HuH-7 (cell line): Measurements from ENCODE around the gene RHEBL1.

Experiments
- DNase-seq: peaks from one replicate; pipeline ENCODE4 v3.0.0; 2011; ENCODE audit warnings: low spot score

The RHEBL1 gene

GRCh38 chr12:49037111-49037946 lies 32.5 kb downstream of the RHEBL1 start:
- DNase-seq = no peak

GRCh38 chr12:49036029-49036428 lies 33.8 kb downstream of the RHEBL1 start:
- no peak for DNase-seq

GRCh38 chr12:49034286-49034622 lies 35.5 kb downstream of the RHEBL1 start:
- DNase-seq = no peak

GRCh38 chr12:49033611-49034285 lies 36.0 kb downstream of the RHEBL1 start:
- no peak for DNase-seq

GRCh38 chr12:49032679-49033447 lies 36.9 kb downstream of the RHEBL1 start:
- no peak for DNase-seq

GRCh38 chr12:49032276-49032675 lies 37.5 kb downstream of the RHEBL1 start:
- no peak for DNase-seq

GRCh38 chr12:49031573-49032161 lies 38.1 kb downstream of the RHEBL1 start:
- DNase-seq = no peak

GRCh38 chr12:49030714-49031572 lies 38.8 kb downstream of the RHEBL1 start:
- no peak for DNase-seq

GRCh38 chr12:49030119-49030518 lies 39.7 kb downstream of the RHEBL1 start:
- no peak for DNase-seq

- no peak for DNase-seq
Measured at GRCh38 chr12:49028666-49029275, 41.0 kb downstream of the RHEBL1 start.

GRCh38 chr12:49027846-49028555 lies 41.8 kb downstream of the RHEBL1 start:
- DNase-seq = no peak

- DNase-seq = no peak
Measured at GRCh38 chr12:49026678-49027480, 42.9 kb downstream of the RHEBL1 start.

- no peak for DNase-seq
Measured at GRCh38 chr12:49026101-49026500, 43.7 kb downstream of the RHEBL1 start.

GRCh38 chr12:49025463-49025862 lies 44.3 kb downstream of the RHEBL1 start:
- no peak for DNase-seq

GRCh38 chr12:49024543-49024942 lies 45.2 kb downstream of the RHEBL1 start:
- no peak for DNase-seq

- DNase-seq = no peak
Measured at GRCh38 chr12:49023812-49024211, 46.0 kb downstream of the RHEBL1 start.

GRCh38 chr12:49022558-49023178 lies 47.1 kb downstream of the RHEBL1 start:
- DNase-seq = no peak

- DNase-seq = no peak
Measured at GRCh38 chr12:49021292-49021915, 48.4 kb downstream of the RHEBL1 start.

GRCh38 chr12:49020441-49020840 lies 49.3 kb downstream of the RHEBL1 start:
- DNase-seq = no peak
